HG02759 (cell line): Measurements from ENCODE around the gene SCAP.
"Not testable (repeated sequence)": the region's sequence is repeated elsewhere in the genome, so short reads cannot be mapped to it uniquely, and the experiment has no call there.

ENCODE experiments used
- ATAC-seq: cut with Tn5 transposase; IDR thresholded peaks from one replicate; pipeline ENCODE4 v1.9.1; 2021; ENCODE audit warnings: mild to moderate bottlenecking, moderate library complexity; ENCODE audit not compliant: unreplicated experiment

The SCAP gene

GRCh38 chr3:47370020-47370419, 105.7 kb downstream of the SCAP start:
- ATAC-seq: not testable (repeated sequence)

DNA sequence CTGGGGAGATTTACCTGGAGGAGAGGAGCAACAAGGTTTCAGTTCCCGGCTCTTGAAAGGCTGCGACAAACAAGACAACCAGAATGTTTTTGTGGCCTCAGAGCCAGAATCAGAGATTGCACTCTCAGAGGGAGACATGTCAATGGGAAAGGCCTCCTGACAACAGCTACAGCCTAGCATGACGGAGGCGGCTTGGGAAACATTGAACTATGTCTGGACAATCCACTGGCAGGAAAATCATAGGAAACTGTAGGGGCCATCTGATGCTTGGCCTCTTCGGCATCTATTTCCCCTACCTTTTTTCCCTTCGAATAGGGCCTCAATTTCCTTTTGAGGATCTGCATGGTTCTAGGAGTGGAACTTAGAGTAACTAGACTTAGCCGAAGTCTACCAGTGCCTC, 108.1 kb downstream of the SCAP start:
- no peak for ATAC-seq

GRCh38 chr3:47366833-47367232, 108.9 kb downstream of the SCAP start:
- no peak for ATAC-seq

DNA sequence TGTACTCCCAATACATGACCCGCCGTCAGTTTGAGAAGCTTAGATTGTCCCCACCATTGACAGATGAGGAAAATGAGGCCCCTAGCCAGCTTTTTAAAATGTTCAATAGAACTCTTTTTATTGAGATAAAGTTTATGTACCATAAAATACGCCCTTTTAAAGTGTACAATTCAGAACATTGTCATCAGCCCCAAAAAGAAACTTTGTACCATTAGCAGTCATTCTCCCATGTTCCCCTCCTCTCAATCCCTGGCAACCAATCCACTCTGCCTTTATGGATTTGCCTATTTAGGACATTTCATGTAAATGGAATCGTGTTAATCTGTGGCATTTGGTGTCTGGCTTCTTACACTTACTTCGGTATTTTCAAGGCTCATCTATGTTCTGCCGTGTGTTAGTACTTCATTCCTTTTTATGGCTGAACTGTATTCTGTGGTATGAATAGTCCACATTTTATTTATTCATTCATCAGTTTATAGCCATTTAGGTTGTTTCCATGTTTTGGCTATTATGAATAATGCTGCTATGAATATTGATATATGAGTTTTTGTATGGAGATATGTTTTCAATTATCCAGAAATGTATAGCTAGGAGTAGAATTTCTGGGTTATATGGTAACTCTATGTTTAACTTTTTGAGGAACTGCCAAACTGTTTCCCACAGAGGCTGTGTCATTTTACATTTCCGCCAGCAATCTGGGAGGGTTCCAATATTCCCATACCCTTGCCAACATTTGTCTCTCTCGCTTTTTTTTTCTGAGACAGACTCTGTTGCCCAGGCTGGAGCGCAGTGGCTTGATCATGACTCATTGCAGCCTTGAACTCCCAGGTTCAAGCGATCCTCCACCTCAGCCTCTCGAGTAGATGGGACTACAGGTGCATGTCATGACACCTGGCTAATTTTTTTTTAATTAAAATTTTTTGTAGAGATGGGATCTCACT, 110.3 kb downstream of the SCAP start:
- no peak for ATAC-seq
